ENCODE results near the gene IFI30. TPM values are rescaled to one million over a fixed set of nuclear protein-coding genes. Genes with fewer than 3 reads are reported as not detected.
"Not testable (repeated sequence)": the region's sequence is repeated elsewhere in the genome, so short reads cannot be mapped to it uniquely, and the experiment has no call there.

Gene IFI30
- total and polyA plus RNA-seq, 7 donors, result 9.1 to 412 (median 45.7) TPM

GRCh38 chr19:18208098-18208951 is 34.7 kb downstream of the IFI30 start:
- WGBS, 2 donors, result 11 to 23% methylated on average over 32 of the region's 32 CpGs
- no peaks in the 10 kb centered on the region for H3K9me3 ChIP-seq
- no peaks in the 10 kb centered on the region for H3K27me3 ChIP-seq
- no peak overlapping the region for H3K4me3 ChIP-seq
- peaks cover 0 to 27% (median 21%) of the 10 kb centered on the region in 4 donors for H3K4me1 ChIP-seq
- no peaks in the 10 kb centered on the region for H3K36me3 ChIP-seq
- H3K27ac ChIP-seq, result peak overlapping the region; percentile 15 to 61 (median 38)
- intact Hi-C loops (cut with DNase I), result loop anchor here (1.0 to 5.0 kb wide), 2 partner anchors 43 to 204 kb away; no protein-coding TSS in a partner anchor
- DNase-seq, result peak; percentile 84
- TF ChIP-seq POLR2A (IDR thresholded peaks at IDR 0.05) (no peak), EP300 (IDR thresholded peaks at IDR 0.05) (peak in 1 of 4 donors; percentile 5), POLR2AphosphoS5 (IDR thresholded peaks at IDR 0.05) (peak in 2 of 4 donors; percentile 26 to 46)
- TF ChIP-seq, protein P1, sequence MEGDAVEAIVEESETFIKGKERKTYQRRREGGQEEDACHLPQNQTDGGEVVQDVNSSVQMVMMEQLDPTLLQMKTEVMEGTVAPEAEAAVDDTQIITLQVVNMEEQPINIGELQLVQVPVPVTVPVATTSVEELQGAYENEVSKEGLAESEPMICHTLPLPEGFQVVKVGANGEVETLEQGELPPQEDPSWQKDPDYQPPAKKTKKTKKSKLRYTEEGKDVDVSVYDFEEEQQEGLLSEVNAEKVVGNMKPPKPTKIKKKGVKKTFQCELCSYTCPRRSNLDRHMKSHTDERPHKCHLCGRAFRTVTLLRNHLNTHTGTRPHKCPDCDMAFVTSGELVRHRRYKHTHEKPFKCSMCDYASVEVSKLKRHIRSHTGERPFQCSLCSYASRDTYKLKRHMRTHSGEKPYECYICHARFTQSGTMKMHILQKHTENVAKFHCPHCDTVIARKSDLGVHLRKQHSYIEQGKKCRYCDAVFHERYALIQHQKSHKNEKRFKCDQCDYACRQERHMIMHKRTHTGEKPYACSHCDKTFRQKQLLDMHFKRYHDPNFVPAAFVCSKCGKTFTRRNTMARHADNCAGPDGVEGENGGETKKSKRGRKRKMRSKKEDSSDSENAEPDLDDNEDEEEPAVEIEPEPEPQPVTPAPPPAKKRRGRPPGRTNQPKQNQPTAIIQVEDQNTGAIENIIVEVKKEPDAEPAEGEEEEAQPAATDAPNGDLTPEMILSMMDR (IDR thresholded peaks at IDR 0.05), result peak in 3 of 4 experiments; percentile 21 to 76 (median 43)

- not testable (repeated sequence) for H3K36me3 ChIP-seq, H3K4me3 ChIP-seq, H3K27ac ChIP-seq, H3K27me3 ChIP-seq, DNase-seq, H3K9me3 ChIP-seq
- 83 to 87% methylated on average over 5 of the region's 5 CpGs for WGBS, 2 donors
- intact Hi-C loops (cut with DNase I), result loop anchor here (5.0 kb wide), 1 partner anchor 202 kb away; no protein-coding TSS in a partner anchor
- H3K4me1 ChIP-seq, result peaks cover 0 to 19% (median 16%) of the 10 kb centered on the region in 4 donors
These were observed 36.3 kb downstream of the IFI30 start for GRCh38 chr19:18209912-18210311.

DNA sequence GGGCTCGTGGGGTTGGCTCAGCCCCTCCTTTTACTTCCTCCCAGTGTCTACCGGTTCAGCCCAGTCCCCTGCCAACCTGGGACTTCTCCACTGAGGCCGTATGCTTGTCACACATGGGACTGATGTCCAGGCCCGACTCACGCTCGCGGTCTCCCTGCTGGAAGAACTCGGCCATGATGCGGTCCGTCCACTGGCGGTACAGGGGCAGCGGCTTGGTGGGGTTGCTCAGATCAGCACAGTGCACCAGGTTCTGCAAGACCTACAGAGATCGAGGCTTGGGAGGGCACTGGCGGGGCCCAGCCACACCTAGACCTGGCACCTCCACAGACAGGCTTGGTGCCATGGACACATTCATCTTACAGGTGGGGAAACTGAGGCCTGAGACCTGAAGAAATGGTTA is 38.1 kb downstream of the IFI30 start:
- no peak for DNase-seq

DNA sequence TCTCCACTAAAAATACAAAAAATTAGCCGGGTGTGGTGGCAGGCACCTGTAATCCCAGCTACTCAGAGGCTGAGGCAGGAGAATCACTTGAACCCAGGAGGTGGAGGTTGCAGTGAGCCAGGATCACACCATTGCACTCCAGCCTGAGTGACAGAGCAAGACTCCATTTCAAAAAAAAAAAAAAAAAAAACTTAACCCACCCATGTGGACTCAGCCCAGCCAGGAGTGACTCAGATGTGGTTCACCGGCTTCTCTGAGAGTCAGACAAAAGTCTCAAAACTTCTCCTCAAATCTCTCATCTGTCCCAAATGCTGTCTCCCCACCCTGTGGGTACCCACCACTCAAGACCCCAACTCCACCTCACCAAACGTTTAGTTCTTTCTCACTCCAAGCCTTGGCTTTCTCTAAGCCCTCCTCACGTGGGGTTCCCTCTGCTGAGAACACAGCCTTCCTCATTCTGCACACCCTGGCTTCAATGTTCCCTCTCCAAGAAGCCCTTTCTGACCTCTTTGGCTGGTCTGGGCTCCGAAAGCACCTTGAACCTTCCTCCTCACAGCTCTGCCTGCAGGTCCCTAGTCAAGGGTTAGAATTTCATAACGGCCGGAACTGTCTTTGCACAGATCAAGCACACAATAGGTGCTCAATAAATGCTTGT is 41.3 kb downstream of the IFI30 start:
- no peaks in the 10 kb centered on the region for H3K27me3 ChIP-seq
- no peak overlapping the region for H3K4me3 ChIP-seq
- no peak for DNase-seq
- no peaks in the 10 kb centered on the region for H3K36me3 ChIP-seq
- 66 to 71% methylated on average over 7 of the region's 7 CpGs for WGBS, 2 donors
- intact Hi-C loops (cut with DNase I), result no loop called here
- no peaks in the 10 kb centered on the region for H3K9me3 ChIP-seq
- TF ChIP-seq, protein P1 (IDR thresholded peaks at IDR 0.05), result no peak
- TF ChIP-seq EP300 (IDR thresholded peaks at IDR 0.05) (no peak), POLR2AphosphoS5 (IDR thresholded peaks at IDR 0.05) (no peak), POLR2A (IDR thresholded peaks at IDR 0.05) (no peak)
- H3K4me1 ChIP-seq, result no peaks in the 10 kb centered on the region
- H3K27ac ChIP-seq, result no peak overlapping the region

More for the DNA sequence above, 38.1 kb downstream of the IFI30 start:
- H3K36me3 ChIP-seq, result no peaks in the 10 kb centered on the region
- intact Hi-C loops (cut with DNase I), result no loop called here
- H3K4me1 ChIP-seq, result peaks cover 0 to 10% (median 6%) of the 10 kb centered on the region in 4 donors
- H3K9me3 ChIP-seq, result no peaks in the 10 kb centered on the region
- H3K27ac ChIP-seq, result no peak overlapping the region
- 82 to 87% methylated on average over 14 of the region's 14 CpGs for WGBS, 2 donors
- H3K27me3 ChIP-seq, result no peaks in the 10 kb centered on the region
- no peak overlapping the region for H3K4me3 ChIP-seq
- TF ChIP-seq POLR2A (IDR thresholded peaks at IDR 0.05) (no peak), EP300 (IDR thresholded peaks at IDR 0.05) (no peak), POLR2AphosphoS5 (IDR thresholded peaks at IDR 0.05) (no peak)
- TF ChIP-seq, protein P1 (IDR thresholded peaks at IDR 0.05), result no peak

GRCh38 chr19:18216789-18217188 is 43.2 kb downstream of the IFI30 start:
- Histone ChIP-seq H3K4me3 (no peak overlapping the region), H3K4me1 (no peaks in the 10 kb centered on the region), H3K9me3 (no peaks in the 10 kb centered on the region), H3K27ac (no peak overlapping the region), H3K27me3 (peaks cover 0 to 17% (median 15%) of the 10 kb centered on the region in 3 donors), H3K36me3 (no peaks in the 10 kb centered on the region)
- intact Hi-C loops (cut with DNase I), result no loop called here
- 95 to 96% methylated on average over 8 of the region's 8 CpGs for WGBS, 2 donors
- DNase-seq, result no peak
- TF ChIP-seq POLR2AphosphoS5 (IDR thresholded peaks at IDR 0.05) (no peak), POLR2A (IDR thresholded peaks at IDR 0.05) (no peak), EP300 (IDR thresholded peaks at IDR 0.05) (no peak)
- TF ChIP-seq, protein P1 (IDR thresholded peaks at IDR 0.05), result no peak
